Forelimb muscle (tissue), 1 donor: Measurements from ENCODE around the gene ZNF783. TPM values are rescaled to one million over a fixed set of nuclear protein-coding genes. Genes with fewer than 3 reads are reported as not detected.
"Not testable (repeated sequence)": the region's sequence is repeated elsewhere in the genome, so short reads cannot be mapped to it uniquely, and the experiment has no call there.

Experiments
- DNase-seq: peaks from one replicate; pipeline ENCODE4 v3.0.0-alpha.2; 2013; ENCODE audit warnings: low read depth
- polyA plus RNA-seq: library from polyadenylated mRNA; unstranded; fragments of 120-200 nt; gene quantifications from one replicate; pipeline ENCODE4 v1.2.1, GENCODE V29; 2013; ENCODE audit not compliant: insufficient read length

Gene ZNF783
- polyA plus RNA-seq, 1 donor = 14.0 TPM

DNA sequence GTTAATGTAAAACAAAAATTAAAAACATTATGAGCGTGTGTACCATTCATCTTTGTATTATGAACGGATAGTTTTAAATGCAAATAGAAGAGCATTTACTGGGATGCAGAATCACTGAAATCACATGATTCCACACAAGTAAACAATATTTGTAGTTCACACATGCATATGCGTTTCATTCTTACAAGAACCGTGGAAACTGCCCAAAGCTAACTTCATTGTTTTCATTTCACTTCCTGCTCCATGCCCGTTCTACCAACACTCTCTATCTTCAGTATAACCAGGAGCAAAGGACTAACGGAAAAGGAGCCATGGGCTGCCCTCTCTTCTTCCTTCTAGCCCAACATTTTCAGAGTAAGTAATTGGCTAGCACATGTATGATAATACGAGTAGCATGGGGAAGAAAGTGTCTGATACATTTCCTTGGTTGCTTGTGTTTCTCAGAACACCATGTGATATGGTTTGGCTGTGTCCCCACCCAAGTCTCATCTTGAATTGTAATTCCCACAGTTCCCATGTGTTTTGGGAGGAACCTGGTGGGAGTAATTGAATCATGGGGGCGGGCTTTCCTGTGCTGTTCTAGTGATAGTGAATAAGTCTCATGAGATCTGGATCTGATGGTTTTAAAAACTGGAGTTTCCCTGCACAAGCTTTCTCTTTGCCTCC lies 38.8 kb downstream of the ZNF783 start:
- no peak for DNase-seq

DNA sequence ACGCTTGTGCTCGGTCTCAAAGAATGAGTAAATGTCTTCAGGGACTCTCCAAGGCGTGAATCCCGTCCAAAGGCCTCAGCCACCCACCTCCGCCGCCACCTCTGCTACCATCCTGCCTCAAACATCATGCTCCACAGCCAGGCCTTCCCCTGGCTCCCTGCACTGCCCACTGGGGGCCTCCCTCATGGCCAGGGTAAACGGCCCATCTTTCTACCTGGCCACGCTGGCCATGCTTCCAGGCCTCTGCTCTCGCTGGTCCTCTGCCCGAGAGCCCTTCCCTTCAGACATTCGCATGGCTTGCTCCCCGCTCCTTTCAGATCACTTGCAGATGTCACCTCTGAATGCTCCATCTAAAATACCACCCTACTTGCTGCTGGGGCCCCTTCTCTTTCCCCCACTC lies 40.2 kb downstream of the ZNF783 start:
- no peak for DNase-seq

DNA sequence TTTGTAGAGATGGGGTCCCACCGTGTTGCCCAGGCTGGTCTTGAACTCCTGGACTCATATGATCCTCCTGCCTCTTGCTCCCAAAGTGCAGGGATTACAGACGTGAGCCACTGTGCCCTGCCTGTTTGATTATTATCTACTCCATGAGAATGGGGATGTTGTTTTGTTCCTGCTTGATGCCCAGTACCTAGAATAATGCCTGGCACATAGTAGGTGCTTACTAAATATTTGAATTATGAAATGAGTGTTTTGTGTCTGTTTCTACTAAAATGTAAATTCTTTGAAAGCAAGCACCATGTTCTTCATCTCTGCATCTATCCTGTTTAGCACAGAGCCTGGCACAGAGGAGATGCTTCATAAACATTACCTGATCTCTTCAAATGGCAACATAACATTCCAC lies 40.9 kb downstream of the ZNF783 start:
- no peak for DNase-seq

DNA sequence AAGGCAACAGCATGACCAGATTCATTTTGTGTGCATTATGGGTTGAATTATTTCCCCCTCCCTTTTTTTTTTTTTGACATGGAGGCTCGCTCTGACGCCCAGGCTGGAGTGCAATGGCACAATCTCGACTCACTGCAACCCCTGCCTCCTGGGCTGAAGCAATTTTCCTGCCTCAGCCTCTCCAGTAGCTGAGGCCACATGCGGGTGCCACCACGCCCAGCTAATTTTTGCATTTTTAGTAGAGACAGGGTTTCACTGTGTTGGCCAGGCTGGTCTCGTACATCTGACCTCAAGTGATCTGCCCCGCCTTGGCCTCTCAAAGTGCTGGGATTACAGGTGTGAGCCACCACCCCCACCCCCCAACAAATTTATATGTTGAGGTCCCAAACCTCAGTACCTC lies 42.0 kb downstream of the ZNF783 start:
- no peak for DNase-seq

DNA sequence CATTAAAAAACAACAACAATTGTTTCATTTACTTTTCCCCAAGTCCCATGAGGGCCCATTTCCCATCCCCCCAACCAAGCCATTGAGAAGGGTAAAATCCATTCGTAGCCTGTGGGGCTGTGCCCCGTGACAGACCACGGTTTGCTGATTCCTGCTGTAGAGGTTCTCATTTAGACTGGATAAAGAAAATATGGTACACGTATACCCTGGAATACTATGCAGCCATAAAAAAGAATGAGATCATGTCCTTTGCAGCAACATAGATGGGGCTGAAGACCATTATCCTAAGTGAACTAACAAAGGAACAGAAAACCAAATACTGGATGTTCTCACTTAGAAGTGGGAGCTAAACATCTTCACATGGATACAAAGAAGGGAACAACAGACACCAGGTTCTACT lies 44.9 kb downstream of the ZNF783 start:
- no peak for DNase-seq

DNA sequence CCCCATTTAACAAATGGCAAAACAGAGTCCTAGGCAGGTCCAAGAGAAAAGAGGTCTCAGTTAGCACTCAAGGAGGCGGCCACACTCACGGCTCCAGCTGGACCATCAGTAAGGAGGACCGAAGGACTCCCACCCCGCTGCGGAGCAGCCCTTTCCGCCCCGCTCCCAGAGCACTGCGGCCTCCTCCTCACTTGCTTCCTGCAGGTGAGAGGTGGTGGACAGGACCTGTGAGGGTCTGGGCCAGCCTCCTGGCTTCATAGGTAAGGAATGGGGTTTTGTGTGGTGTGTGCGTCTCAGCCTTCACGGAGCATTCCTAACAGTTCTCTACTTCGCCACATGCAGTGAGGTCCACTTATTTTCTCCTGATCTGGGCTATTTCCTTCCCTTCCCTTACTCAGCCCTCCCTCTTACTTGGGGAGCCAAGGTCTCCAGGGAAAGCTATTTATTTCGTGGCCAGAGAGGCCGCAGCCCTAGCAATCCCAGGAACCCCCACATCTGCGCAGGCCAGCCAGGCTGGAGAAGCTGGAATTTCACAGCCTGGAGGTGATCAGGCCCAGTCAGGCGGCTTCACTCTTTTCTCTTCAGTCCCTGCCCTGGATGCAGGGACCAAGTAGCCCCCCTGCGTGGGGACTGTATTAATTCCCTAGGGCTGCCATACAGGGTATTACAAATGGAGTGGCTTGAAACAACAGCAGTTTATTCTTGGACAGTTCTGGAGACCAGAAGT lies 45.9 kb downstream of the ZNF783 start:
- DNase-seq = no peak

DNA sequence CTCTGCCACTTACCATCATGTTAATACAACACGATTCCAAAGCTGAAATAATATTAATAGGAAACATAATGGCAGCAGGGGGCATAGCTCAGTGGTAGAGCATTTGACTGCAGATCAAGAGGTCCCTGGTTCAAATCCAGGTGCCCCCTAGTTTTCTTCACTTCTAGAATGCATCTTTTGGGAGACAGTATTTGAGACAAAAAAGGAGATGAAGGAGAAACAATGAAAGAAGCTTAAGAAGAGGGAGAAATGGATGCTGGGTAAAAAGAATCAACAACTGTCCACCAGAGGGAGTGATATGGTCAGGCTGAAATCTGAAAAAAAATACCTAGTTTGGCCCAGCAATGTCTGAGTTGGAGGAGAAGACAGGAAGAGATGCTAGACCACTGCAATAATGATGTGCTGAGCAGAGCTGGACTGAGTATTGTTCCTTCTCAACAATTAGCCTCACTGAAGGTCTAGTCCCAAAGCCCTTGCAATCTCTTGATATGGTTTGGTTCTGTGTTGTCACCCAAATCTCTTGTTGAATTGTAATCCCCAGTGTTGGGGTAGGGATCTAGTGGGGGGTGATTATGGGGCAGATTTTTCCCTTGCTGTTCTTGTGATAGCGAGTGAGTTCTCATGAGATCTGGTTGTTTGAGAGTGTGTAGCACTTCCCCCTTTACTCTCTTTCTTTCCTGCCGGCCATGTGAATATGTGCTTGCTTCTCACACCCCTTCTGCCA lies 48.3 kb downstream of the ZNF783 start:
- no peak for DNase-seq

DNA sequence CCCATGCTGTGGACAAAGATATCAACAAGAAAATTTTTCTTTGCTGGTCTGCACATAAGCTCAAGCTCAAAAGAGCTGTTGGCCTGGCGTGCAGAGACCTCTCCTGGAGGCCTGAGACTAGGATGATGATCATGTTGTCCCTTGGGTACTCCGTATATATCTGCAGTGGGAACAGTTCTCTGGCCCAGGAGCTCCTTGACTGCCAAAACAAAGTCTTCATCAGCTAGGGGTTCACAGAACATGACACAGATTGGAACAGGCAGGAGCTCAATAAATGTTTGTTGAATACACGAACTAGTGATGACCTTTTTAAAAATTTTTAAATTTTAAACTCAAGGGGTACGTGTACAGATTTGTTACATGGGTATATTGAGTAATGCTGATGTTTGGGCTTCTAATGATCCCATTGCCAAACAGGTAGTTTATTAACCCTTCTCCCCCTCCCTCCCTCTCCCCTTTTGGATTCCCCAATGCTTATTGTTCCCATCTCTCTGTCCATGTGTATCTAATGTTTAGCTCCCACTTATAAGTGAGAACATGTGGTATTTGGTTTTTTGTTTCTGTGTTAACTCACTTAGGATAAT lies 49.1 kb downstream of the ZNF783 start:
- DNase-seq = no peak

DNA sequence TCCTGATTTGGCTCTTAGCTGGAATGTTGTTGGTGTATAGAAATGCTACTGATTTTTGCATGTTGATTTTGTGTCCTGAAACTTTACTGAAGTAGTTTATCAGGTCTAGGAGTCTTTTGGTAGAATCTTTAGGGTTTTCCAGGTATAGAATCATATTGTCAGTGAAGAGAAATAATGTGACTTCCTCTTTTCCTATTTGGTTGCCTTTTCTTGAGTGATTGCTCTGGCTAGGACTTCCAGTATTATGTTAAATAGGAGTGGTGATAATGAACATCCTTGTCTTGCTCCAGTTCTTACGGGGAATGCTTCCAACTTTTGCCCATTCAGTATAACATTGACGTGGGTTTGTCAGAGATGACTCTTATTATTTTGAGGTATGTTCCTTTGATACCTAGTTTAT lies 52.0 kb downstream of the ZNF783 start:
- no peak for DNase-seq

DNA sequence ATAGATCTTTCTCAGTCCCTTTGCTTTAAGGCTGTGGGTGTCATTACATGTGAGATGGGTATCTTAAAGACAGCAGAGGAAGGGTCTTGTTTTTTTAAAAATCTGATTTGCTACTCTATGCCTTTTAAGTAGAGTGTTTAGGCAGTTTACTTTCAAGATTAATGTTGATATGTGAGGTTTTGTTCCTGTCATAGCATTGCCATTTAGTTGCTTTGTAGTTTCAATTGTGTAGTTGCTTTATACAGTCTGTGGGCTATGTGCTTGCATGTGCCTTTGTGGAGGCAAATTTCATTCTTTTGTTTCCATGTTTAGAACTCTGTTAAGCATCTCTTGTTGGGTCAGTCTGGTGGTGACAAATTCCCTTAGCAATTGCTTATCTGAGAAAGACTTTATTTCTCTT lies 54.6 kb downstream of the ZNF783 start:
- no peak for DNase-seq

DNA sequence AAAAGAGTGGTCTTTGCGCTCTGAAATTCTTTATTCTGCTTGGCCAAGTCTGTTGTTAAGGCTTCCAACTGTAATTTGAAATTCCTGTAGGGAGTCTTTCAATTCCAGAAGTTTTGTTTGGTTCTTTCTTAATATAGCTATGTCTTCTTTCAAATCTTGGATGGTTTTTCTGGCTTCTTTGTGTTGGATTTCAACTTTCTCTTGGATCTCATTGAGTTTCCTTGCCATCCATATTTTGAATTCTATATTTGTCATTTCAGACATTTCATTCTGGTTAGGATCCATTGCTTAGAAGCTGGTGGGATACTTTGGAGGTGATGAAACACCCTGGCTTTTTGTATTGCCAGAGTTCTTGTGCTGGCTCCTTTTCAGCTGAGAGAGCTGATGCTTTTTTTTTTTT lies 55.5 kb downstream of the ZNF783 start:
- no peak for DNase-seq

DNA sequence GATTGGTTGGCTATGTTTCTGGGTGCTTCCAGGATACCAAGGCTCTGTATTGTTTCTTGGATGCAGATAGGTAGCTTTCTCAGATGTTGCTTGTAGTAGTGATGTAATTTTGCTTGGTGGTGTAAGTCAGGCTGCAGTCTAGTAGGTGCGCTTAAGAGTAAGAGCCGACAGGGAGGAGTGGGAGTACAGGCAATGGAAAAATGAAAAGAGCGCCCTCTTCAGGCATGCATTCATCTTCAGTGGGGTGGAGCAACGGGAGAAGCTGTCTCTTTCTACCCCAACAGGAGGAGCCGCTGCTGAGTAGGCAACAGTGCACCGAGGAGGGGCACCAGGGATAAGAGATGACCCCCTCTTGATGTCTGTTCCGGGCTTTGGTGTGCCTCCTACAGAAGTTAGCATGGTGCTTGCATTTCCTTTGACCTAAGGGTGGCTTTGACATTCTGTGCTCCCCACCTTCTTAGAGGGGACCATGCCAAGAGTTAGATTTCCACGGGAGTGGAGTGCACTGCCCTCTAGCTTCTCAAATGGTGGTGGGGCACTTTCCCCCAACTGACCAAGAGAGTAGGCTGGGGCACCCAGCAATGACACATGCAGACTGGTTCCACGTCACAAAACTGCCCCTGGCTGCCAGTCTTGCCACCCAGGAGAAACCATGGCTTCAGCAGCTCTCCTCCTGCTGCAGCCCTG lies 56.1 kb downstream of the ZNF783 start:
- DNase-seq = no peak

DNA sequence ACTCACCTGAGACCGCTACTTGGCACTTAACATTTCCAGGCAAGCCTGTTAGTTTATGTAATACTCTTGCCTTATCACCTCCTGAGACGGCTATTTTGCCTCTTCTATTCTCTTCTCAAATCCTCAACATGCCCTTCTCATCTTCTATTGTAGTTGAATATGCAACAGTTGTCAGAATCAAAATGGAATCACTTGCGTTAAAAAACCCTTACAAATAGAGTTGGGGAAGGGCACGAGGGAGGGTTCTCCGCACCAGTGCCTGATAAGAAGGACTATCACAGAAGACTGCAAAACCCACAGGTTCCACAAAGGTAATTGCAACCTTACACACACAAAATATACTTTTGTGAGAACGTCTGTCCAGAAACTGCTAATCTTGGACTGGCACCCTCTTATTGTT lies 57.4 kb downstream of the ZNF783 start:
- no peak for DNase-seq

DNA sequence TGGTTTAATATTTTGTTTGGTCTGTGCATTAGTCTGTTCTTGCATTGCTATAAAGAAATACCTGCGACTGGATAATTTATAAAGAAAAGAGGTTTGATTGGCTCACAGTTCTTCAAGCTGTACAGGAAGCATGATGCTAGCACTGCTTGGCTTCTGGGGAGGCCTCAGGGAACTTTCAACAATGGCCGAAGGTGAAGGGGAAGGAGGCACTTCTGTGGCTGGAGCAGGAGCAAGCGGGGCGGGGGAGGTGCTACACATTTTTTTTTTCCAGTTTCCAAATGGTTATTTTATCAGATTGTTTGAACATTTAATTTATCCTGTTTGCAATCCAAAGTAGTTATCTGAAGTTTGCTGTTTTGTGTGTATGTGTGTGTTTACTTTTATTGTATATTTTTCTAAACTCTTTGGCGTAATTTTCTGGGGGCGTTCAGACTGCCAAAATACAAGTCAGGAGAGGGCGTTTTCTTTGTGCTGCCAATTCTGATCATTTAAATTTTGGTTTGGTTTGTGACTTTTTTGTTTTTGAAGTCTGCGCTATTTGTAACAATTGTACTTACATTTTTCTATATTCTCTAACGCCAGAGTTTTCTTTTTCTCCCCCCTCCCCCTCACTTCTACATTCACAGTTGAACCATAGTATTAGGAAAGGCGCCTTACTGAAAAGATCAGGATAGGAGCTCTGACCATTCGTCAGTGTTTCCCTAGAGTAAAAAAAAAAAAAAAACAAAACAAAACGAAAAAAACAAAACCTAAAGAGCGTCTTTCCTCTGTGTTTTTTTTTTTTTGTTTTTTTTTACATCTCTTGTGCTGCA lies 58.5 kb downstream of the ZNF783 start:
- no peak for DNase-seq

DNA sequence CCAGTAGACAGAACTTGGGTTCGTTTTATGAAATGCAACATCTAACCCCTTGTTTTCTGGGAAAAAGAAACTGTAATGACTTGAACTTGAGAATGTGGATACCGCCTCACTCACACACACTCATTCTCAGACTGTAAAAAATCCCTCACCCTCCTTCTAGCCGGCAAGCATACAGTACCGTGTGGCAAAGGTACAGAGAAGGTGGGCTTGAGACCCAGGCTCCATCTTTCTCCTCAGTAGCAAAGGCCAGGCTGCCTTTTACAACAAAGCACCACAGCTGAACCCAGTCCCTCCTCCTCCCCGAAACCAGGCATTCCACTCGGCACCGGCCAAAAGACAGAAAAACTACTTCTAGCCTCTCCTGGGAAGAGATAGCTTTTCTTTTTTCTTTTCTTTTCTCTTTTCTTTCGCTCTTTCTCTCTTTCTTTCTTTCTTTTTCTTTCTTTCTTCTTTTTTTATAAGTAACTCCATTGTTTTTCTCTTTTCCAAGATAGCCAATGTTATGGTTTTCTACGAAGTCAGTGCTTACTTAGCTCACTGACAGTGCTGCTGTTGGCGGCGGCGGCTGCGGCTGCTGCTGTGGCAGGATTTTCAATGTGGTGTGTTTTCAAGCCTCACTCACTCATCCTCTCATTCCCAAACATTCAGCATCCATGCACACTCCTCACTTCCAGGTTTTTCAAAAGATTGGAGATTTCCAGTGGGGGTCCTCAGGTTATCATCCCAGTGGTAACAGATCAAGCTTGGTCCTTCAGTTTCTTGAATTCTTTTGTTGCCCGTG lies 59.3 kb downstream of the ZNF783 start:
- not testable (repeated sequence) for DNase-seq

DNA sequence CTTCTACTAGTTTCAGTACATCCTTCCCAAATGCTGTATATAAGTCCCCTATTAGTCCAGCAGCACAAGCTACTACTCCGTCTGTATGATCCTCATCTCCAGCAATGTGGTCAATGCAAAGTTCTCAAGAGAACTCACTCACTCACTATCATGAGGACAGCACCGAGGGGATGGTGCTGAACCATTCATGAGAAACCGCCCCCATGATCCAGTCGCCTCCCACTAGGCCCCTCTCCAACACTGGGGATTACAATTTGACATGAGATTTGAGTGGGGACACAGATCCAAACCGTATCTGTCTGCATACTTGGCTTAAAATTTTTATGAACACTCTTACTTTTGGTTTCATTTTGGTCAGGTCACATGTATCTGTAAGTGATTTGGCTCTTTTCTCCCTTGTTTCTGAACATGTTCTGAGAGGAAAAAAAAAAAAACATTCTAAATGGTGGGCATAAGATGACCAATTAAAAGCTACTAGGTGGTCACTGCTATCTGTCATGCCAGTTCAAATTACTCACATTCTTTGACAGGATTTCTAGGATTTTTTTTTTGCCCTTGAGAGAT lies 60.1 kb downstream of the ZNF783 start:
- DNase-seq = no peak

DNA sequence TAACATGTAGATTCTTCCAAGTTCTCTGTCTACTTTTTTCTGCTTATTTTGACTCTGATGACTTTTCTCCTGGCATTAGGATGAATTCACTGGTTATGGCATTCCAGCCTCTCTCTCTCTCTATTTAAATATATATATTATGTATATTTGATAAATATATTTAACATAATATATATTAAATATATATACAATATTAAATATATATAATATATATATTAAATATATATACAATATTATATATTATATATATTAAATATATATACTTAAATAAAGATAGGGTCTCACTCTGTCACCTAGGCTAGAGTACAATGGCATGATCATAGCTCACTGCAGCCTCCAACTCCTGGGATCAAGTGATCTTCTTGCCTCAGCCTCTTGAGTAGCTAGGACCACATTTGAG lies 60.7 kb downstream of the ZNF783 start:
- DNase-seq = no peak

DNA sequence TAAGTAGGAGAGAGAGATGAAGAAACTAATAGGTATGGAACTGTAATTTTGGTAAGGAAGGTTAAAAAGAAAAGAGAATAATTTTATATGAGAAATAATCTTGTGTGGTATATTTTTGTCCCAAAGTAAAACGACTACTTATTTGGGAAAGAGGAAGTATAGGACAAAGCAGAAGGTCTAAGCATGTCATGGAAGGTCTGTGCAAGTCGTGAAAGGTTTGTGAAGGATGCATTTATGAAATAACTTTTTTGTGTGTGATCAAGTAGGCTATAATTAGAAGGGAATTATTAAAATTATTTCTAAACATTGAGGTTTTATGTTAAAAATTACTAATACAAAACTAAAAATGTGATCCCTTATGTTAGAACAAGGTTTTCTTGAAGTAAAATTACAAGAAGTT lies 63.3 kb downstream of the ZNF783 start:
- no peak for DNase-seq

DNA sequence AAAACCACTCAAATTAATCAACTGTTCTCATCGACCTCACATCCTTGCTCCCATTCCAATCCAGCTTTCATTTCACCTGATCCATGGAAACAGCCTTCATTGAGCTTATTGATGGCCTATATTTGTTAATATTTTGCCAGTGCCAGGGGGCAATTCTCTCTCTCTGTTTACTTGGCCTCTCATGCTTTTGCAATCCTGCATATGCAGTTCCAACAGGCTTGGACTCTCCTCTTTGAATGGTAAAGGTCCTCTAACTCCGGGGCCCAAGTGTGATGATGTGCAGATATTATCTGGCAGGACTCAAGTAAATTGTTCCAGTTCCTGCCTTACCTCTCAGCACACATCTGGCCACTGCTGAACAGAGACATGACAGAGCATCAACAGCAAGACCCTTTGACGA lies 67.3 kb downstream of the ZNF783 start:
- DNase-seq = no peak

DNA sequence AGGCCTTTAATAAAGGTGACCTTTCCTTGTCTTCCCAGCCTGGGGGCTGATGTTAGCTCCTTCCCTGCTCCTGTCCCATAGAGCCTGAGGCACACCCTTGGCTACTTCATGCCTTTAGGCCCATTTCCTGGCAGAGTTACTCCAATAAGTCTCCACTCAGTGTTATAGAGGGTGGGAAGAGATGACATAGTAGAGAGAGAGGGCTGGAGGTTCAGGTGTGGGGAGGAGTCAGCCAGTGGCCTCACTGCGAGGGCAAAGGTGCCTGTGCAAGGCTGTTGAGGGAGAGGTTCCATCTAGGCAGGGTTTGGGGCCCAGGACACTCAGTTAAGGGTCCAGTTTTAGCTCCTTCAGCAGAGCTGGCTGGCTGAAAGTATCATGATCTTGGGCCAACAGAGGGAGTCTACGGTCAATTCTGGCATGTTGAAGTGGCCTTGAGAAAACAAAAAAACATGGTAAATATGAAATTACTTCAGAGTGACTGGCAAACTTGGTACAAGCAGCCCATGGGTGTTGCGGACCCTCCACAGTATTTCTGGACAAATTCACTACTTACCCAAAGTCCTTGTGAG lies 67.9 kb downstream of the ZNF783 start:
- no peak for DNase-seq
